ENCODE results near the gene COPS8.

The COPS8 gene

DNA sequence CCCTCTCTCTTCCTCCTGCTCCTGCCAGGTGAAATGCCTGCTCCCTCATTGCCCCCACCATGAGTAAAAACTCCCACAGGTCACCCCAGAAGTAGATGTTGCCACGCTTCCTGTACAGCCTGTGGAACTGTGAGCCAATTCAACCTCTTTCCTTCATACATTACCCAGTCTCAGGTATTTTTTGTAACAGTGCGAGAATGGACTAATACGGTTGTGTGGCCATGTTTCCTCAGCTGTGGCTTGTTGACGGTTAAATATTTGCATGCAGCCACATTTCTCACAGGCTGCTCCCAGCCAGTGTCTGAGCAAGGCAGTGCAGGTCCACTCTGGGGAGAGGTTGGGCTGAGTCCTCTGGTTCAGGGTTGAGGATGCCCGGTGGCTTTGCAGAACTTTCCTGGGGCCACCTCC lies 27.8 kb upstream of the COPS8 start:
- H3K4me3 ChIP-seq (replicated peaks; ENCODE audit: low read depth, low read length): no peak overlapping the region
- DNase-seq (ENCODE audit: low read depth): no peak
- TF ChIP-seq, protein P1, sequence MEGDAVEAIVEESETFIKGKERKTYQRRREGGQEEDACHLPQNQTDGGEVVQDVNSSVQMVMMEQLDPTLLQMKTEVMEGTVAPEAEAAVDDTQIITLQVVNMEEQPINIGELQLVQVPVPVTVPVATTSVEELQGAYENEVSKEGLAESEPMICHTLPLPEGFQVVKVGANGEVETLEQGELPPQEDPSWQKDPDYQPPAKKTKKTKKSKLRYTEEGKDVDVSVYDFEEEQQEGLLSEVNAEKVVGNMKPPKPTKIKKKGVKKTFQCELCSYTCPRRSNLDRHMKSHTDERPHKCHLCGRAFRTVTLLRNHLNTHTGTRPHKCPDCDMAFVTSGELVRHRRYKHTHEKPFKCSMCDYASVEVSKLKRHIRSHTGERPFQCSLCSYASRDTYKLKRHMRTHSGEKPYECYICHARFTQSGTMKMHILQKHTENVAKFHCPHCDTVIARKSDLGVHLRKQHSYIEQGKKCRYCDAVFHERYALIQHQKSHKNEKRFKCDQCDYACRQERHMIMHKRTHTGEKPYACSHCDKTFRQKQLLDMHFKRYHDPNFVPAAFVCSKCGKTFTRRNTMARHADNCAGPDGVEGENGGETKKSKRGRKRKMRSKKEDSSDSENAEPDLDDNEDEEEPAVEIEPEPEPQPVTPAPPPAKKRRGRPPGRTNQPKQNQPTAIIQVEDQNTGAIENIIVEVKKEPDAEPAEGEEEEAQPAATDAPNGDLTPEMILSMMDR (IDR thresholded peaks at IDR 0.05; ENCODE audit: low read length, missing control alignments): no peak

DNA sequence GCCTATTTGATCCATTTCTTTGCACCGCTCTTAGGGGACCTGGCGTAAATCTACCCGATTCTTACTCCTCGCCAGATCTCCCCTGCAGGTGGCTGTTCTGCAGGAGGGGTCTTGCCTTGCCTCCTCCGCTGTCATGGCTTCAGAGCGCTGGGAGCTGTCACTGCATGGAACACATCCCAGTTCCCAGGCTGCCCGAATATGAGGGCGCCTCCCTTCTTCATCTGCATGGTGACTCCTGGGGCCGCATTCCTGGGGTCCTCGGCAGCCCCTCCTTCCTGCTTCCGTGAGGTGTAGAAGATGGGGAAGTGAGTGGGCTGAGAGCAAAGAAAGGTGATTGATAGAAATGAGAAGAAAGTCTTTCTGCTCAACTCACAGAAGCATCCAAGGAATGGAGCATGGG lies 27.3 kb upstream of the COPS8 start:
- TF ChIP-seq, protein P1 (IDR thresholded peaks at IDR 0.05; ENCODE audit: low read length, missing control alignments): no peak
- H3K4me3 ChIP-seq (replicated peaks; ENCODE audit: low read depth, low read length): no peak overlapping the region
- no peak for DNase-seq (ENCODE audit: low read depth)

DNA sequence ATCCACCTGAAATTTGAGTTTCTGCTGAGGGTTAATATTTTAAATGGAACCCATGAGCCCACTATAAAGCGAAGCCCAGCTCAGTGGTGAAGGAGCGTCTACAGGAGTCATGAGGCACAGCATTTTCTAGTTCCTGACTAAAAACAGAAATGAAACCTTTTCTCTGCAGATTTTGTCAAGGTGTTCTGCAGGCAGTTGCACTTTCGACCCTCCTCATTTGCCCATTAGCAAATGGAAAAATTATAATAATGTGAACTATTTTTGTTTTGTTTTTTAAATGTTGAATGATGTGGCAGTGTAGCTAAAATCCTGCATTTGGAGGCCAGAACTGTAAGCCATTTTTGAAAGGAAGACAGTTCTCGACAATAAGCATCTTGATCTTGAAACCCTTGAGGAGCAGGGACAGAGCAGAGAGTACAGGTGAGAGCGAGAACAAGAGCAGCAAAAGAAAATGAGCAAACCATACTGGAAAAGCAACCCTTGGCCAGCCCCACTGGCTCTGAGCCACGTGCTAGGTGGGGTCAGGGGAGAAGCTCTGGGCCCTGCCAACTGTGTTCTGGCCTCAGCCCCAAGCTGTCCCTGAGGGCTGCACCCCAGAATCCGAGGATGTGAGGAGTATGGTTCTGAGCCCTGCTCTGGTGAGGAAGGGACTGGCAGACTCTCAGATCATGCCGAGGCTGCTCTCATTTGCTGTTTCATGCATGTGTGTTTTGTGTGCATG lies 26.4 kb upstream of the COPS8 start:
- no peak overlapping the region for H3K4me3 ChIP-seq (replicated peaks; ENCODE audit: low read depth, low read length)
- TF ChIP-seq, protein P1 (IDR thresholded peaks at IDR 0.05; ENCODE audit: low read length, missing control alignments): no peak
- DNase-seq (ENCODE audit: low read depth): no peak

DNA sequence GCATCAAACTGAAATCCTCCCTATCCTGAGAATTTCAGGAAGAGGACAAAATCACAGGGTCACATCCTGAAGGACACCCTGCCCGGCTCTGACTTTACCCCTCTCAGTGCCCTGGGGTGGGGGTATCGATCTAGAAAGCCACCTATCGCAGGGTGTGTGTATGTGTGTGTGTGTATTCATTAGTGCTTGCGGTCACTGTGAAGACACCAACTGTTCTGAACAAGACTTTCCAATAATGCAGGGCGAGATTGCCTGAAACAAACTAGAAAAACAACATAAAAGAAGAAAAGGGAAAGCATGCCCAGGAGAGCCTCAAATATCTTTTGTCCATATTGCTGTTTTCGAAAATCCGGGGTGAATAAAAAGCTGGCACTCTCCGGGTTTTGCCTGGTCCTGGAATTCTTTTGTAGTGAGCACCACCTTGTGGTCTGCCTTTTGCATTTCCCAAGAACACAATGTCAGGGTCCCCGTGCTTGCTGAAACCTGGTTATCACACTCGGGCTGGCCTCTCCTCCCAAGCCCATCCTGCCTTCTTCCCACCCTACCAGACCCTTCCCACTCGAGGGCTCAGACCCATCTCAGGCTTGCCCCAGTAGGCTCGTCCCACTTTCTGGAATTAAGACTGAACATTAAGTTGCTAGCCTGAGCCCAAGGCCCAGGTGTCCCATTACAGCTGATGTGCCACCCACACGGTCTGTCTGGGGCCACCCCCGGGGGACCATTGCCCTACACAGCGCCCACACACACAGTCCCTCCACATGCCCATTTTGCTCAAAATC lies 25.0 kb upstream of the COPS8 start:
- H3K4me3 ChIP-seq (replicated peaks; ENCODE audit: low read depth, low read length): no peak overlapping the region
- peak; percentile 83 for DNase-seq (ENCODE audit: low read depth)
- TF ChIP-seq, protein P1 (IDR thresholded peaks at IDR 0.05; ENCODE audit: low read length, missing control alignments): peak; percentile 69

DNA sequence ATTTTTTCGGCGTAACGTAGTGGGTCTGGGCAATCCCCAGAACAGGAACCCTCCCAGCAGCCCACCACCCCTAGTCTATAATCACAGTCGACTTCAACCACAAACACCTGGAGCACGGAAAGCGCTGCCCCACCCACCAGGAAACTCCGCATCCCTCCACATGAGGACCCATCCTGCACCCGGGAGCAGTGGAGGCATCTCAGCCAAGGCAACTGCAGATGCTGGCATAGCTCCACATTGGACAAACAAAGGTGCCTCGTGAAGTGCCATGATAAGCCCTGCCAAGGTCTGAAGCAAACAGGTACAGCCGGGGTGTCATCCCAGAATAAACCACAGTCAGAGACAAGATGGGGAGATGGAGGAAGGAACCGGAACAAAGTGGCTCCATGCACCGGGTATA lies 24.3 kb upstream of the COPS8 start:
- no peak overlapping the region for H3K4me3 ChIP-seq (replicated peaks; ENCODE audit: low read depth, low read length)
- TF ChIP-seq, protein P1 (IDR thresholded peaks at IDR 0.05; ENCODE audit: low read length, missing control alignments): no peak
- DNase-seq (ENCODE audit: low read depth): no peak

DNA sequence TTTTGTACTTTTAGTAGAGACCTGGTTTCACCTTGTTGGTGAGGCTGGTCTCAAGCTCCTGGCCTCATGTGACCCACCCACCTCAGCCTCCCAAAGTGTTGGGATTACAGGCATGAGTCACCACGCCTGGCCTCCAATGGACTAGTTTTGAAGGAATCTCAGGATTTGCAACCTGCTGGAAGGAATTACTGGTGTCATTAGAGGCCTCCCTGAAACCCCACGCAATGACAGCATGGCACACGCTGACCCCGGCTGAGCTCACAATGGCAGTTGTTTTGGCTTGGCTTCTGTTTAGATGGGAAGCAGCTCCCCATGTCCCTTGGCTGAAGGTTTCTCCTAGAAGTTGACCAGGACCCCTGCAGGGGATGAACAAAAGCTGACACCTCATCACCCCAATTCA lies 23.1 kb upstream of the COPS8 start:
- TF ChIP-seq, protein P1 (IDR thresholded peaks at IDR 0.05; ENCODE audit: low read length, missing control alignments): no peak
- no peak overlapping the region for H3K4me3 ChIP-seq (replicated peaks; ENCODE audit: low read depth, low read length)
- no peak for DNase-seq (ENCODE audit: low read depth)

All from fibroblast of pulmonary artery (primary cell).